Measurements from ENCODE around the gene ING5.

The ING5 gene

GRCh38 chr2:241777686-241778627 lies 76.1 kb downstream of the ING5 start:
- TF ChIP-seq CTCF (IDR thresholded peaks at IDR 0.05), result no peak
- no peak for DNase-seq (ENCODE audit: low spot score)
- H3K4me3 ChIP-seq, result no peak overlapping the region
- no peak overlapping the region for H3K27ac ChIP-seq

All from coronary artery (tissue), 2 donors.